Mammary epithelial cell (primary cell): Measurements from ENCODE around the gene SORCS2.

ENCODE experiments used
- EZH2 ChIP-seq: IDR thresholded peaks from 2 replicates; pipeline ENCODE4 v1.6.1; 2012; ENCODE audit warnings: low read length, inconsistent platforms, borderline replicate concordance
- TF ChIP-seq, protein P1 (sequence below), 2 donors: IDR thresholded peaks in 1 of 2; conservative IDR thresholded peaks in 1 of 2; 2 replicates each; pipeline ENCODE4 v1.5.1; 2011 to 2012; ENCODE audit warnings: inconsistent platforms in 2 of 2, low read length in 2 of 2, mild to moderate bottlenecking in 2 of 2, control low read depth in 1 of 2, low read depth in 1 of 2; ENCODE audit not compliant: insufficient read depth in 1 of 2; ENCODE audit errors: extremely low read depth in 1 of 2

DNA sequence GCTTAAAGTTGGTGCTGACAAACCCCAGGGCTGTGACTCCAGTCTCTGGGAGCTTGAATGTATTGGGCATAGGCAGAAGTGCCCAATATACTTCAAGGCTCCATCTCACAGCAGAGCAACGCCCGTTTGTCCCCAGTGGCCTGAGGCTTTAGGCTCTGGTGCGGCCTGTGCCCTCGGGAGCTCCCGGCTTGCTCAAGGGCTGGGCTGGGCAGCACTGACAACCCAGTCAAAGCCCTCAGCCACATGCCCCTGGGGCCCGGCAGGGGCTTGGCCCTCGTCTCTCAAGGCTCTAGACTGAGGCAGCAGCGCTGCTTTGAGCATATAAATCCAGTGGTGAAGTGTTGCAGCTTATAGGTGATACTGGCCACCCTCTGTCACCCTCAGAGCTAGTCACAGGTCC is 543.6 kb downstream of the SORCS2 start:
- TF ChIP-seq EZH2, result no peak
- TF ChIP-seq, protein P1, sequence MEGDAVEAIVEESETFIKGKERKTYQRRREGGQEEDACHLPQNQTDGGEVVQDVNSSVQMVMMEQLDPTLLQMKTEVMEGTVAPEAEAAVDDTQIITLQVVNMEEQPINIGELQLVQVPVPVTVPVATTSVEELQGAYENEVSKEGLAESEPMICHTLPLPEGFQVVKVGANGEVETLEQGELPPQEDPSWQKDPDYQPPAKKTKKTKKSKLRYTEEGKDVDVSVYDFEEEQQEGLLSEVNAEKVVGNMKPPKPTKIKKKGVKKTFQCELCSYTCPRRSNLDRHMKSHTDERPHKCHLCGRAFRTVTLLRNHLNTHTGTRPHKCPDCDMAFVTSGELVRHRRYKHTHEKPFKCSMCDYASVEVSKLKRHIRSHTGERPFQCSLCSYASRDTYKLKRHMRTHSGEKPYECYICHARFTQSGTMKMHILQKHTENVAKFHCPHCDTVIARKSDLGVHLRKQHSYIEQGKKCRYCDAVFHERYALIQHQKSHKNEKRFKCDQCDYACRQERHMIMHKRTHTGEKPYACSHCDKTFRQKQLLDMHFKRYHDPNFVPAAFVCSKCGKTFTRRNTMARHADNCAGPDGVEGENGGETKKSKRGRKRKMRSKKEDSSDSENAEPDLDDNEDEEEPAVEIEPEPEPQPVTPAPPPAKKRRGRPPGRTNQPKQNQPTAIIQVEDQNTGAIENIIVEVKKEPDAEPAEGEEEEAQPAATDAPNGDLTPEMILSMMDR (conservative IDR thresholded peaks at IDR 0.05 in 1 of 2, IDR thresholded peaks at IDR 0.05 in 1 of 2; ENCODE audit: extremely low read depth in 1 of 2, insufficient read depth in 1 of 2, low read depth in 1 of 2, low read length in 2 of 2), result no peak
